Left lobe of liver (tissue), 2 donors: Measurements from ENCODE around the gene LAMA5. TPM values are rescaled to one million over a fixed set of nuclear protein-coding genes. Genes with fewer than 3 reads are reported as not detected.

ENCODE experiments used
- ATAC-seq: fragments of 200-7000 bp; cut with Tn5 transposase; one replicate; pipeline ENCODE4 v1.9.1; 2020; ENCODE audit warnings: mild to moderate bottlenecking, moderate library complexity
- DNase-seq: peaks from one replicate; pipeline ENCODE4 v3.0.0-alpha.2; 2020; ENCODE audit warnings: low spot score
- total RNA-seq: library from RNA; stranded (reverse); gene quantifications from one replicate; pipeline ENCODE4 v1.2.1, GENCODE V29; 2021
- donor health status: DM: no; HTN: no; CAD: no; lungs with moderate emphysema.
- donor health status: DM: no; HTN: yes; CAD: no.

Gene LAMA5
- total RNA-seq, 1 donor from 2014 or later, result 112 TPM

DNA sequence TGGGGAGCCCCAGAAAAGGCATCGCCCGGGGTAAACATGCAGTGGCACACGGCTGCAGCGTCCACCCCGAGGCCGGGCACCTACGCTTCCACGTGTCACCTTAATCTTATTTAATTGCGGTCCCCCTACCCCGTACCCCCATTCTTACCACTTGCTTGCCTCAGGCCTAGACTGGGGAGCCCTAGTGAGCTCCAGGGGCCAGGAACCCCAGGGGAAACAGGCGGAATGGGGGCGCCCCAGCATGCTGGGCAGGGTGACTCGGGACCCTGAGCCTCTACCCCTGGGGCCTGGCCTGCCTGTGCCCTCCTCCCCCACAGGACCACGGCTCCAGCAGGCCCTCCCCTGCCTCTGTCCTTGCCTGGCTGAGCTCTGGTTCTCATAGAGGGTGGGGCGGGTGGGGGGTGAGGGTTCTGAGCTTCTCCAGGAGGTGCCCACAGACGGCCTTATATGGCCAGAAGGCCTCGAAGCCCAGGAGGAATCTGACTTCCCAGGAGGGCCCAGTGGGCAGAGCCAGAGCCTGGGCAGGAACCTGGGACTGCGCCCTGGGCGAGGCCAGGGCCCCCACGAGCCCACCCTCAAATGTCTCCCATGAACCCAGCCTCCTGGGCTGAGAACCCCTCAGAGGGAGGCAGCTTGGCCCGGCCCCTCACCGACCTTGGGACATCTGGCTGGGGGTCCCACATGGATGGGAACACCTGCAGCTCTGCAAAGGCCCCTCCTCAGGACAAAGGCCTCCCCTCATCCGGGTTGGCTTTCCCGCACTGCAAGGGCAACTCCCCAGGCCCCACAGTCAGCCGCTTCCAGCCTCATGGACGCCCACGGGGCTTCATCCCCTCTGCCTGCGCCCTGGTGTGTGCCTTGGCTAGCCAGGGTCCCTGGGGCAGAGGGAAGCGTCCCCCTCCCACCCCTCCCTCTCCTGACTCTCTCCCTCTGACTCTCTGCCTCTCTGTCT lies 5.2 kb upstream of the LAMA5 start:
- ATAC-seq (no peak), DNase-seq (no peak)

DNA sequence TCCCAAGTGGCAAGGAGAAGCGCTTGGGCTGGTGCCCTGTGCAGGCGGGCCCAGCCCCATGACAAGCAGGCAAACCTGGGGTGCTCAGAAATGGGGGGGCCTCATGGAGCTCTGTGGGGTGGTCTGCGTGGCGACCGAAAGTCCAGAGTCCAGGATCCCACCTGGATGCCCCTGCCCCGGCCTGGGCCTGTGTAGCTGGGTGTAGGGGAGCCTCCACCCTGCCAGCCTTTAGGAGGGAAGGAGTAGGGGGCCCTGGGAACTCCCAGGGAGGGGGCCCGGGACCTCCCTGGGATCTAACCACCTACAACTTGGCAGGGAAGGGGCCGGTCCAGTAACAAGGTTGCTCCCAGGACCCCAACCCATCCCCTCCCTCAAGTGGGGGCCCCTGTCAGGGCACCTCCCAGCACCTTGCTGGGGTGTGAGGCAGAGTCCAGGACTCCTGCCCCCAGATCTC lies 4.5 kb upstream of the LAMA5 start:
- ATAC-seq (no peak), DNase-seq (no peak)

DNA sequence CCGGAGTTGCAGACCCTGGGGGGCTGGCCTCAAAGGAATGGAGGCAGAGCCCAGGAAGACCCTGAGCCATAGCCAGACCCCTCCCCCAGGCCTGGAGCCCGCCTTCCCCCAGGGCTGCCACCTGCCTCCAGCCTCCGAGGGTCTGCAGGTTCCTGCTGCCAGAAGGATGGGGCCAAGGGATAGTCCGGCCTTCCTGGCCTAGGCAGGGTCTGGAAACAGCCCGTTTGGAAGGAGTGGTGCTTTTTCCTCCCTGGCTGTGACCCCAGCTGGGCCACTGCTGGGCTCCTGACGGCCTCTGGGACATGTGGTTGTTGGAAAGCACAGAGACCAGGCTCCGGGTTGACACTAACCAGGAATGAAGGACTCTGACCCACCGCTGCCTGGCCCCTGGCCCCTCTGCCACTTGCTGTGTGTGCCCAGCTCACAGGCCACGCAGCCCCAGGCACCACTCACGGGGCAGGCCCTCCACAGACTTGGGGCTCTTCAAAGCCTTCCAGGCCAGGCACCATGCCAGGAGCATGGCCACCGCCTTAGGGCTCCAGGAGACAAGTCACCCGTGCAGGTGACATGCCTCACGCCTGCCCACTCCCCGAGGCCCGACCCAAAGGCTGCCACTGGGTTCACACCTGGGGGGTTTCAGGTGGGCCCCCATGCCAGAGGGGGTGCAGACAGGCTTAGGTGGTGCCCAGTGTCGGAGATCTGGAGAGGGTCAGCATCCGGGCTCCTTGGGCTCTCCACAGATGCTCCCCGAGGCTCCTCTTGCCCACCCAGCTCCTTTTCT lies 3.9 kb upstream of the LAMA5 start:
- peak; percentile 50 for ATAC-seq
- peak; percentile 88 for DNase-seq

DNA sequence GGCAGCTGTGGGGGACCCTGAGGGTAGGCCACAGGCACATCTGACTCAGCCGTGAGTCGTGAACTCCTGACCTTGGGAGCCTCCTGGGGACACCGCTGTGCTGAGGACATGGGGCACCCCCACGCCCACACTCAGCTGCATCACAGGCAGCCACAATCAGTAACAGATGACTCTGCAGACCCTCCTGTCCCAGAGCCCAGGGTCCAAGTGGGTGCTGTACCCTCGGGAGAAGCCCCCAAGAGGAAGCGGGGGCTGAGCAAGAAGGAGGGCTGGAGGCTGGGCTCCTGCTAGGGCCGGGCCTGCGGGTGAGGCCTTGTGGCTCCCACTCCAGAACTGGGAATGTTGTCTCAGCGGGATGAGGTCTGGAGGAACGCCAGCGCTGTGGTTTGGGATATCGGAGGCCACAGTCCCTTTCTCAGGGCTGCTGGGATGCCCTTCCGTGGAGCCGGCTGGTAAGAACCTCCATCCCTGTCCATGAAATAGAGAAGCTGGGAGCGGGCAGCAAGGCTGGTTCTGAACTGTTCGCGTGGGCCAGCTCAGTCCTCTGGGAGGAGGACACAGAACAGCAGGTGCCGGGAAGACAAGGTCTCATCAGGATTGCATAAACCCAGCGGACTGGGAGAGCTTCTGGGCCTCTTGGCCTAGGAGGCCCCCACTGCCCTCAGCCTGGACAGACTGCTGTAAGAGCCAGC lies 3.1 kb upstream of the LAMA5 start:
- DNase-seq (no peak), ATAC-seq (peak; percentile 21)

DNA sequence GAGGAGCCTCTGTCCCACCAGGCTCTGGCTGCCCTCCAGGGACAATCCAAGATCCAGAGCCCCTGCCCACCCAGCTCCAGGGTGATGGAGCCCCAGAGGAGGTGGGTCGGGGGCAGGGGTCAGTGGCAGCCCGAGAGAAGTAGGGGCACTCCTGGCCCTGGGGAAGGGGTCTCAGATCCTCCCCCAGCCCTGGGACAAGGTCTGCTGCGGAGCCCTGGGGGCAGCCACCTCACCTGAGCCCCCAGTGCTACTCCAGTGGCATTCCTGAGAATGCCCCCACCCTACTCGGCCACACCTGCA lies 2.7 kb upstream of the LAMA5 start:
- no peak for DNase-seq
- ATAC-seq, result no peak

DNA sequence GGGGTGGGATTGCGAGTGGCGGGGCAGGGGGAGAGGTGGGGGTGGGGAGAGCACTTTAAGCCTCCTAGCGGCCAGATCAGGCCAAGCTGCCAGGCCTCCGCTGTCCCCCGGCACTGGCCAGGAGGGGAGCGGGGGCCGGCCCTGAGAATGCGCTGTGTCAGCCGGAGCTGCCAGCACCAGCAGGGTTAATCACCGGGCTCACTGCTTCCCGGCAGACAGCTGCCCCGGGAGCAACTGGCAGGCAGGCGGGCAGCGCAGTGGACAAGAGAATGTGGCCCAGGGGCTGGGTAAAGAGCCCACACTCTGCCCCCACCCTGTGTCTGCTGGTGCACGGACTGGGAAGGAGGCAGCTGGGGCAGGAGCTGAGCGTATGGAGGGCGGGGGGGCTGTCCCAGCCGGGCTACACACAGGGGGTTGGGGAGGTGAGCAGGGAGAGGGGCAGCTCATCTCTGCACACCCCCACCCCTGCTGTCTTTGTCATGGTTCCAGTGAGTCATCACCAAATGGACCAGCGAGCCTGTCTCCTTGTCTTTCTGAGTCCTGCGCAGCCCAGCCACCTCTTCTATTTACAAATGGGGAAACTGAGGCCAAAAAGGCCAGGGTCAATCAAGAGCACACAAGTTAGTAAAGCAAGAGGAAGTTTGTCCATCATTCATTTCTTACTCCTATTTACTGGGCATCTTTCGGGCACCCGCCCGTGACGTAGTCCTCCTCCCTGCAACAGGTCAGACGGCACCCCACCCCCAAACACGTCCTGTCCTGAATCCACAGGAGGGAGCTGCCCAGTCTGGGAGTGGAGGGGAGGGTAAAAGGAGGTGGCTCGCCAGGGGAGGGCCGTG lies 2.1 kb upstream of the LAMA5 start:
- peak; percentile 10 for ATAC-seq
- DNase-seq, result no peak

DNA sequence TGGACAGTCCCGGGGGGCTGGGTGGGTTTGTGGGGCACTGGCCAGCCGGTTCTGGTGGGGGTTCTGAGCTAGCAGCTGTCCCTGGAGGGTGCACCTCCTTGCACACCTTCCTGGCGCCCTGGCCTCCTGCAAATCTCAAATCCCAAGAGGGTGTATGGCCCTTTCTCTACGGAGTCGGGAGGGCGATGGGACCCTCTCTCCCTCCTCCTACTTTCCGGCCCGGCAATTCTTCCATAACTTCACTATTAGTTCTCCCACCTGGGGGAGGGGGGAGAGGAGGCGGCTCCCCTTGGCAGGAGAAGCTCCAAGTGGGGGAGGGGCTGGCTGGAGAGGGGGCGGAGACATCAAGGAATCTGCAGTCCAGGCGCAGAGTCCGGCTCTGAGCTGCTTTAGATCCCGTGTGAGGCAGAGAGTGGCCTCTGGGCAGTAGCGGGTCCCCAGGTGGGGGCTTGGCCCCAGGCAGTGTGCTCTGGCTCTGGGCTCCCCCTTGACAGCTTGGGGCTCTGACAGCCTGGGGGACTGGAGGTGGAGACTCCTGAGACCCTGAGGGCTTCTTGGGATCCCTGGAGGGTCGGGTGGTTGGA lies 1.4 kb upstream of the LAMA5 start:
- peak; percentile 82 for DNase-seq
- ATAC-seq, result peak; percentile 55

DNA sequence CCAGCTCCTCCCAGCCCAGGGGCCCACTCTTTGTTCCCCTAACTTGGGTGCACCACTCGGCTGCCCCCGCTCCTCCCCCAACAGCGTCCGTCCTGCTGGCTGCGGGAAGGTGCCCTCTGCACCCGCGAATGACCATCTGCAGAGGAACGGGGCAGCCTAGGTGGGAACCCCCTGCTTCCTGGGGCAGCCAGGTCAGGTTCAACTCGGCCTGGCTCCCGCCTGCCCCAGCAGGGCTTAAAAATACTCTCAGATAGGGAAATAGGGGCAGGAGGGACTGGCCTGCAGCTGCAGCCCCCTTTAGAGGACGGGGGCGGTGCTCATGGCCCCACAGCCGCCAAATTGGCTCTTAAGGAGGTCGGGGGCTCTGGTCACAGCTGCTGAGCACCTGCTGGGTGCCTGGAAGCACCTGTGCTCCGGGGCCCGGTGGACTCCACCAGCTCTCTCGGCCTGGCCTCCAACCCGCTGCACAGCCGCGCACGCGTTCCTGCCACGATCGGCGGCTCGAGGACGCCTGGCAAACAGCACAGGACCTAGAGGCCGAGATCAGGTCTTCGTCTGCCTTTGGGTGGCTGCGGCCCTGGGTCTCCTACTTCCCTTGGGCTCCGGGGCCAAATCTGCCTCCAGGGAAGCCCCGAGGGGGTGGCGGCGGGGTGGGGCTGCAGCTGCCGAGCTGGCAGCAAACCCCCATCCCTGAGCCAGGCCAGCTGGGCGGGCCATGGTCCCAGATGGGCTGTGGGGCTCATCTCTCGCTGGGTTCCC lies 700 bp upstream of the LAMA5 start:
- DNase-seq, result no peak

DNA sequence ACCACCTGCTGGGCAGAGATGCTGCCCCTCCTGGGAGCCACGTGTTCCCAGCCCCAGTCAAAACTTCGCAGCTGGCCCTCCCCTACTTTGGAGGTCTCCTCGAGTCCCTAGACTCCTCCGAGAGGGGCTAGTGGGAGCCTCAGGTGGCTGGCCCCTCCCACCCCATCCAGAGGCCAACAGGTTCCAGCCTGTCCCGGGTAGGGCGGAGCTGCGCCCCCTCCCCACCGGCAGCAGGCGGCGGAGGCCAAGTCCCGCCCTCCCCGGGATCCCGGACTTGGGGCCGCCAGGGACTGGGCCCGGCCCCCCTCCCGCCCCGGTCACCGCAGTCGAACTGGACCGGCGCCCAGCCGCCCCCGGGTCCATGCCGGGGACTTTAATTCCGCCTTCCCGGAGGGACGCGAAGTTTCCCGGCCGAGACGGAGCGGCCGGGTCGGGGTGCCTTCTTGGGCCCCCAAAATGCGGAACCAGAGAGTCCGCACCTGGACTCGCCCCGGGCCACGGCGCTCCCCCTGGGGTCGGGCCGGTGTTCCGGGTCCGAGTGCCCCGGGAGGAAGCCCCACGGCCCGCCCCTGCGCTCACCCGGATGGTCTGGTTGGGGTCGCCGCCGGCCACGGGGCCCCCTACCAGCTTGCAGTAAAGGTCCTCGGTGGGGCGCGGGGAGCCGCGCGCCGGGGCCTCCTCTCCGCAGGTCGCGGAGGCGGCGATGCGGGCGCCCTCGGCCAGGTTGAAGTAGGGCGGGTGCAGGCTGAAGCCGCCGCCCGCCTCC lies 559 bp downstream of the LAMA5 start:
- peak; percentile 57 for DNase-seq
- peak; percentile 7 for ATAC-seq

More for the DNA sequence above, 700 bp upstream of the LAMA5 start:
- peak; percentile 42 for ATAC-seq

DNA sequence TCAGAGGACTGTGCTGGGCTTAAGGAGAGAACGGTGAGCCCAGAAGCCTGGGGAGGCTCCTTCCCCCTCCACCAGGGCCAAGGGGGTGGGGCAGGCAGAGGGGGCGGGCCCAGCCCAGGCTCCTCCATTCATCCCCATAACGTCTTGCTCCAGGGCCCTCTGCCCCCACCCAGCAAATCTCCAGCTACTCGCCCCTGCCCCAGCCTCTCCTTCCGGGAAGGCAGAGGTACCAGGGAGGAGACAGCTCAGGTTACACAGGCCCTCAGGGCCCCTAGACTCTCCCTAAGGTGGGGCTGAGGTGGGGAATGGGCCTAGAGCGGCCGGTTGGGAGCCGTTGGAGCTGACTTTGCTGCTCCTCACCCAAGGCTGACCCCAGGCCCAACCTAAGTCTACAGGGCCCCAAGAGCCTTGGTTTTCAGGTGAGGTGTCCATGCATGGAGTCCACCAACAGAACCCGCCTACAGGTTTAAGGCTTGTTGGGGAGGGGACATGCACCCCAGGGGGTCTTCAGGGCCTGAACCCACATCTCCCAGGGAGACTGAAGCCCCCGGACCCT lies 1.2 kb downstream of the LAMA5 start:
- ATAC-seq, result no peak

DNA sequence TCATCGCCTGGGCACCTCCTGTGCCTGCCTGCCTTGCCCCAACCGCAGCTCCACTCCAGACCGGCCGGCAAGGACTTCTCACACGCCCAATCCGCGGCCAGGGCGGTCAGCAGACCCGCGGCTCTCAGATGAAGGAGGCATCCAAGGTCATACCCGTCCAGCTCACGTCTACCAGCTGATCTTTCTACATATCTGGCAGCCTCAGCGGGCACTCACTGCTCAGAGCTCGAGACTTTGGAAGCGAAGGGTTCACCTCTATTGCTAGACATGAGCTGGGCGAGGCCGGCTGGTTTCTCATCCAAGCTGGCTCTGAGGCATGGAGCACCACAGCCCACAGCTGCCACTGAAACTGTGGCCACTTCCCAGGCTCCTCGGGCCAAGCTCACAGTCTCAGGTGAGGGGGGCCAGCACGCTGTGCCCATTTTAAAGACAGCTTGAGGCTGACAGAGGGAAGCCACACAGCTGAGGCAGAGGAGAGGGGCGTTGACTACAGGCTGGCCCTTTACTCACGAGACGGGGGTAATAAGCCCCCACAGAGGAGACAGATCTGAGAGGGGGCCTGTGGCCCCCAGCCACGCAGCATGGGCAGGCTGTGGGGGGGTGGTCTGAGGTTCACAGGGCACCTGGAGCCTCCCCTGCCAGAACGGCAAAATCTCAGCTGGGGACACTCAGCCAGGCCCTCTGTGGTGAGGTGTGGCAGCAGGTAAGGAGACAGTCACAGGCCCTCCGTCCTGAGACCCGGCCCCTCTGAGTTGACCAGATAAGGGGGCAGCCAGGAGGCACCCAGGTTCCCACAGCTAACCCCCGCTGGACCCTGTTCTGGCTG lies 2.0 kb downstream of the LAMA5 start:
- peak; percentile 50 for DNase-seq
- no peak for ATAC-seq

More for the DNA sequence above, 1.2 kb downstream of the LAMA5 start:
- DNase-seq, result no peak

DNA sequence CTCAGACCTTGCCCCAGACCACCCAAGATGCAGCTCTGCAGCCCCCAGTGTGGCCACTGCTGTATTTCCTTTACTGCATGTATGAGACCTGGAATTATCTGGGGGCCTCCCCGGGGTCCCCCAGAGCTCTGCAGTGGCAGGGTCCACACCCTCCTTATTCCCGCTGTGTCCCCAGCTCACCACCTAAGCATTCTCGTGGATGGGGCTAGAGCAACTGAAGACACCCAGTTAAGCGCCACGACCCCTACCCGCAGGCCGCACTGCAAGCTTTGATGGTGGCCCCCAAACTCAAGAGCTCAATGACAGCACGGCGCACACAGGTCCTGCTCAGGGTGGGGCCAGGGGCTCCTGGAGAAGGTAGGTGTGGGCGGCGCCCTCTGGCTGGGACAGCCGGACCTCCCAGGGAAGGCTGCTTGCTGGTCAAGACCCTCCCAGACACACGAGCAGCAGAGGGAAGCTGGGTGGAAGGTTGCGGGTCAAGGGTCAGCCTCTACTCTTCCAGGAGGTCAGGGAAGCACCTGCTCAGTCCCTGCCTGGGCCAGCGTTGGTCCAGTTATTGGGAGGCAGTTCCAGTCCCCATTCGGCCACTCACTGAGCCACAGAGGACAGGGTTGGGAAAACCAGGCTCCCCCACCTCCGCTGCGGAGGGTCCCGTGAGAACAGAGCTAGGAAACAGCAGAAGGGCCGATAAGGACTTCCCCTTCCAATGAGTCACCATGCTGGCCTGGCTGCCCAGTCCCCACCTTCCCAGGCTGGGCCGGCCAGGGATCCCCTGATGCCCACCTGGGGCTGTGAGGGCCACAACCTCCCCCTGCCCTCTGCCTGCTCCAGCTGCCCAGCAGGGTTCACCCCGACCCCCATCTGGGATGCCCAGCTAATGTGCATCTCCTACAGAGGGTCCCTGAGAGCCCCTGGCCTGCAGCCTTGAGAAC lies 2.9 kb downstream of the LAMA5 start:
- DNase-seq (no peak), ATAC-seq (no peak)

DNA sequence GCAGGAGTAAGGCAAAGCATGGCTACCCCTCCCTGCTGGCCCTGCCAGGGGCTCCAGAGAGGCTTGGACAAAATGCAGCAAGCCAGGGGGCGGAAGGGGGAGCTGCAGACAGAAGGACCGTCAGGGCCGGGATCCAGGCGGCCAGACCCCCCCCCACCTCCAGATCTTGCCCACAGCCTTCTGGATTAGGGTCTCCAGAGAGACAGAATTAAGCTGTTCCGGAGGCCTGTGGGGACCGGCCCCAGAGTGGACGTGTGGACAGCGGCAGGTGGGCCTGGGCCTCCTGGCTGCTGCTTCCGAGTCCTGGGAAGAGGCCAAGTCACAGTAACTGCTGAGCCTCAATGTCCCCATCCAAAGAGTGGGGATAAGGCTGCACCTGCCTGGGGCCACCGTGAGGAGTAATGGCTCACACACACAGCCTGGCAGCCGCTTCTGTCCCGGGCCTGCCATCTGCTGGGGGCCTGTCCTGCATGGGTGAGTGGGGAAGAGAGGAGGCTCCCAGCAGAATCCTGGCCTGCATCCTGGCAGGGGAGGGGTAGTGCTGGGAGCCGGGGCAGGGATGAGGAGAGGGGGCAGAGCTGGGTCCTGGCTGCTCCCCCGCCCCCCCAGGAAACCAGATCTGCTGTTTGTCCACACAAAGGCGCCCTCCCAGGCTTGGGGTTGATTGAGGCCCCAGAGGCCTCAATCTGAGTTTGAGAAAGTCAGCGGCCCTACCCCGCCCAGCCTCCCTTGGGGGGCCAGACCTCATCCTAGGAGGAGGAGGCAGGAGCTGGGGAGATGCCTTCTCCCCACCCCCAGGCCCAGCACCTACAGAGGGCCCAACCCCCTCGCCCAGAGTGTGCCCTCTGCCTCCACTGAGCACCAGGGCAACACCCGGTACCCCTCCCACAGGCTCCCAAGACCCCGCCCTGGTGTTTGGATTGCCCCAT lies 3.9 kb downstream of the LAMA5 start:
- ATAC-seq, result no peak

DNA sequence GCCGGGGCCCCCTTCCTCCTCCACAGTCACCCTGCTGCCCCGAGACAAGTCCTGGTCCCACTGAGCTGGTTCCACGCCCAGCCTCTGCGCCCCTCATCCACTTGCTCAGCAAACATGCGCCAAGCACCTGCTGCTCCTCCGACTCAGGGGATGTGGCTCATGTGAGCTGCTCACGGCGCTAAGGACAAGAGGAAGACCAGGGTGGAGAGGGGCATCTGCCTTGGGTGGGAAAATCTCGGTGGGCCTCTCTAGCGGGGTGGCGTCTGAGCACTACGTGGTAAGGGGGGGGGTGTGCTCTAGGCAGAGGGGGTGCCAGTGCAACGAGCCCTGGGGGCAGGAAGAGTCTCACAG lies 4.5 kb downstream of the LAMA5 start:
- no peak for ATAC-seq
- no peak for DNase-seq

More for the DNA sequence above, 3.9 kb downstream of the LAMA5 start:
- no peak for DNase-seq
